GM21367 (cell line): ENCODE data around the gene FOXL3.
"Not testable (repeated sequence)": the region's sequence is repeated elsewhere in the genome, so short reads cannot be mapped to it uniquely, and the experiment has no call there.

ENCODE experiments used
- ATAC-seq: cut with Tn5 transposase; IDR thresholded peaks from one replicate; pipeline ENCODE4 v1.9.1; 2021; ENCODE audit not compliant: unreplicated experiment

The FOXL3 gene

GRCh38 chr7:335358-336148 is 45.6 kb downstream of the FOXL3 start:
- no peak for ATAC-seq

DNA sequence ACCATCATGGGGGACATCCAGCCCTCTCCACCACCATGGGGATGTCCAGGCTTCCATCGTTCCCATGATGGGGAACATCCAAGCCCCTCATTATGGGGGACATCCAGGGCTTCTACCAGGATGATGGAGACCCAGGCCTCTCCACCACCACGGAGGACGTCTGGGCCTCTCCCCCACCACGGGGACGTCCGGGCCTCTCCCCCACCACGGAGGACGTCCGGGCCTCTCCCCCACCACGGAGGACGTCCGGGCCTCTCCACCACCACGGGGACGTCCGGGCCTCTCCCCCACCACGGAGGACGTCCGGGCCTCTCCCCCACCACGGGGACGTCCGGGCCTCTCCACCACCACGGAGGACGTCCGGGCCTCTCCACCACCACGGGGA is 46.2 kb downstream of the FOXL3 start:
- ATAC-seq = not testable (repeated sequence)

DNA sequence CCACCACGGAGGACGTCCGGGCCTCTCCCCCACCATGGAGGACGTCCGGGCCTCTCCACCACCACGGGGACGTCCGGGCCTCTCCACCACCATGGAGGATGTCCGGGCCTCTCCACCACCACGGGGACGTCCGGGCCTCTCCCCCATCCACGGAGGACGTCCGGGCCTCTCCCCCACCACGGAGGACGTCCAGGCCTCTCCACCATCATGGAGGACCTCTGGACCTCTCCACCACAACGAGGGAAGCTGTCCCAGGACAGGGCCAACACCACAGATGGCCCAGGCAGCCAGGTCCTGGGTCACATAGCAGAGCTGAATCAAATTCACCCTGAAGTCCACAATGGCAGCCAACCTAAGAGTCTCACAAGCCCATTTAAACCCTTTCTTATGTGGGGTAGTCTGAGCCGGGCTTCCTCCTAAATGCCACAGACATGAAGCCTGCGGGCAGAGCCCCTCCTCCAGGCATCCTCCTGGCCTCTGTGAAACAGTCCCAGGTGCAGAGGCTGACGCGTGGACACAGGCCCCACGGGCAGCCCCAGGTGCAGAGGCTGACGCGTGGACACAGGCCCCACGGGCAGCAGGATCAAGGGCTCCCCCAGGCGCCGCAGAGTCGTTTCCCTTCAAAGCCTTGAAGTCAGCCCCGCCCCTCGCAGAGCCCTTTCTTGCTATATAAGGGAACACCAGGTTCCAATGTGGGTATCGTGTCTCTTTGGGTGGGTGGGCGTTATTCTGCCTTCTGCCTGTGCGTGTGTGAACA is 47.0 kb downstream of the FOXL3 start:
- ATAC-seq = no peak

DNA sequence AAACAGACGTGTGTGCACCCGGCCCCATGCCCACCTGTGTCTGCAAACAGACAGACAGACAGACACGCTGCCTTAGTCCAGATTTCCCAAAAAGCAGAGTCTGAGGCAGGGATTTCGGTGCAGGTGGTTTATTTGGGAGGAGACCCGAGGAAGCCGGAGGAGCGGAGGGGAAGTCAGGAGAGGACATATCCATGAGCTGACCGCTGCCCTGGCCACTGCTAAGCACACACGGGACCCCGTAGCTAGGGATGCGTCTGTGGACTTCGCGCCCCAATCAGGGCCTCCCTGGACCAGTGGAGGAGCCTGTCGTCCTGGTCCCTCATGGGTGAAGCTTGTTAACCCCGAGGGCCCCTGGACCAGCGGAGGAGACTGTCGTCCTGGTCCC is 47.6 kb downstream of the FOXL3 start:
- ATAC-seq = no peak

- no peak for ATAC-seq
Measured at GRCh38 chr7:338295-339061, 48.5 kb downstream of the FOXL3 start.

- no peak for ATAC-seq
Measured at GRCh38 chr7:339062-339342, 49.0 kb downstream of the FOXL3 start.

GRCh38 chr7:339696-340095 is 49.7 kb downstream of the FOXL3 start:
- ATAC-seq = no peak

DNA sequence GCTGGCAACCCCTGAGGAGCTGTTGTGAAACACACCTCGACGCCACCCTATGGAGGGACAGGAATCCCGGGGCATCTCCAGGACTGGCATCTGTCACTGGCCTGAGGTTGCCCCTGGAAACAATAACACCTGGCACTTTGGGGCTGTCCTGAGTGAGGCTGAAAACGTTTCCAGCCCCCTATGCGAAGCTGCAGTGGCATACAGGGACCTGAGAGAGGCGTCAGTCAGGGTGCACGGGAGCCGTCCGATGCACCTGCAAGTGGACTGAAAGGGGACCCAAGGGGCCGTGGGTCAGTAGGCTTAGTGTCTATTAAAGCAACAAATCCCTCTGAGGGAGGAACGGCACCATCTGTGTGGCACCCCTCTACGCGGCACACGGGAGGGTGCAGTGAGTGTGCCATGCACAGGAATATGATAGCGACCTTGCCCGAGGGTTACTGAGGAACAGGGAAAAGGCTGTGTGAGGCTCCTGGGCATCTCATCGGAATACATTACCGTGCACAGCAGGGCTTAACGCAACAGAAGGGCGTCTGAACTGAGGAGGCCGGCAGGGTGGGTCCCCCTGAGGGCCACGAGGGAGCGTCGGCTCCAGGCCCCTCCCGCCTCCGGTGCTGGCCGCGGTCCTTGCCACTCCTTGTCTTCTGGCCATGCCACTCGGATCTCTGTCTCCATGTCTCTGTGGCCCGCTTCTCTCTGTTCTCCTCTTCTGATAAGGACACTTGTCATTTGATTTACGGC is 50.4 kb downstream of the FOXL3 start:
- ATAC-seq = no peak
